Activated gamma-delta T cell treated with Interleukin-2 at 50 U/mL for 16 hours (primary cell): ENCODE measurements around the gene TMED5.
"Not testable (repeated sequence)": the region's sequence is repeated elsewhere in the genome, so short reads cannot be mapped to it uniquely, and the experiment has no call there.

Experiments used
- DNase-seq: peaks from one replicate; pipeline ENCODE4 v3.0.0-alpha.2; 2020

Gene TMED5

GRCh38 chr1:93170141-93170678 is 10.0 kb downstream of the TMED5 start:
- not testable (repeated sequence) for DNase-seq

DNA sequence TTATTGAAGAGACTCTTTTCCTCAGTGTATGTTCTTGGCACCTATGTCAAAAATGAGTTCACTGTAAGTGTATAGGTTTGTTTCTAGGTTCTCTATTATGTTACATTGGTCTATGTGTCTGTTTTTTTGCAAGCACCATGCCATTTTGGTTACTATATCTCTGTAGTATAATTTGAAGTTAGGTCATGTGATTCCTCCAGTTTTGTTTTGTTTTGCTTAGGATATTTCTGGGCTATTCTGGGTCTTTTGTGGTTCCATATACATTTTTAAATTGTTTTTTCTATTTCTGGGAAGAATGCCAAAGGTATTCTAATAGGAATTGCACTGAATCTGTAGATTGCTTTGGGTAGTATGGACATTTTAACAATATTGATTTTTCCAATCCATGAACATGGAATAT is 13.2 kb downstream of the TMED5 start:
- no peak for DNase-seq

DNA sequence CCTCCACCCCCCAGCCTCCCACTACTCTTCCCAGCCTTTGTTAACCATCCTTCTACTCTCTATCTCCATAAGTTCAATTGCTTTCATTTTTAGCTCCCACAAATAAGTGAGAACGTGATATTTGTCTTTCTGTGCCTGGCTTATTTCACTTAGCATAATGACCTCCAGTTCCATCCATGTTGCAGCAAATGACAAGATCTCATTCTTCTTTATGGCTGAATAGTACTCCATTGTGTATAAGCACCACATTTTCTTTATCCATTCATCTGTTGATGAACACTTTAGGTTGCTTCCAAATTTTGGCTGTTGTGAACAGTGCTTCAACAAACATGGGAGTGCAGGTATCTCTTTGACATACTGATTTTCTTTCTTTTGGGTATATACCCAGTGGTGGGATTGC is 14.3 kb downstream of the TMED5 start:
- DNase-seq, result not testable (repeated sequence)

GRCh38 chr1:93164816-93165215 is 15.4 kb downstream of the TMED5 start:
- DNase-seq, result no peak

GRCh38 chr1:93163314-93163713 is 16.9 kb downstream of the TMED5 start:
- not testable (repeated sequence) for DNase-seq

DNA sequence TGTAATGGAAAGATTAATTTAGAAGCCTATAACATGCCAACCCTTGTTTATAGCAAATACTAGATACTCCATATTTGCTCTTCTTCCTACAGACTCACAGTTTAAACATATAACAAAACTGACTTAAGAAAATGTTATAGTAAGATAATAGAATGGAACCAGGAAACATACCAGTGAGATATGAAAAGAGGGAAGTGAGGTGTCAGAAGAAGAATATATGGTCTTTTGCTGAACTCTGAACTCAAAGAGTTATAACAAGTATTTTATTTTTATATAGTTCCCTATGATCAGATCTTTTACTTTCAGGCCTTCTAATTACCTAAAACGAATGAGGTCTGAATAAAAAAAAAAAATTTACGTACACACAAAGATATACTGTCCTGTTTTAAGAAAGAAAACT is 20.9 kb downstream of the TMED5 start:
- DNase-seq, result no peak

DNA sequence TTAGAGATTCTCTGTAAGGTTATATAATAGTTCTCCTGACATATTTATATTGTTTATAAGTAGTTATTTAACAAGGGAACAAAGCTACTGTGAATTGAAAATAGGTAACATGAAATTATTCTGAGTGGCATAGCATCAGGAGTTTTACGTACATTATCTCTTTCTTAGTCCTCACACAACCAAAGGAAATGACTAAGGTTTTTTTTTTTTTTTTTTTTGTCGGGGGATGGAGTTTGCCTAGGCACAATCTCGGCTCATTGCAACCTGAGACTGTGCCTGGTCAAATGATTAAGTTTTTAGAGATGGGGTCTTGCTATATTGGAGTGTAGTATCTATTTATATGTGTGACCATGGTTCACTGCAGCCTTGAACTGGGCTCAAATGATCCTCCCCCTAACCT is 24.9 kb downstream of the TMED5 start:
- no peak for DNase-seq

DNA sequence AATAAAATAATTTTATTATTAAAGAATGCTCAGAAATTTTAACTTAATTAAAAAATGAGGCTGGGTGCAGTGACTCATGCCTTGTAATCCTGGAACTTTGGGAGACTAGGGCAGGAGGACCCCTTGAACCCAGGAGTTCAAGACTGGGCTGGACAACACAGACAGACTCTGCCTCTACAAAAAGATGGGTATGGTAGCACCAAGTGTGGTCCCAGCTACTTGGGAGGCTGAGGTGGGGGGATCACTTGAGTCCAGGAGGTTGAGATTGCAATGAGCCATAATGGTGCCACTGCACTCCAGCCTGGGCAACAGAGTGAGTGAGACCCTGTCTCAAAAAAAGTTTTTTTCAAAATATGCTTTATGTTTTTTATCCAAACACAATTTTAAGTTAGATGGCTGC is 25.3 kb downstream of the TMED5 start:
- no peak for DNase-seq

DNA sequence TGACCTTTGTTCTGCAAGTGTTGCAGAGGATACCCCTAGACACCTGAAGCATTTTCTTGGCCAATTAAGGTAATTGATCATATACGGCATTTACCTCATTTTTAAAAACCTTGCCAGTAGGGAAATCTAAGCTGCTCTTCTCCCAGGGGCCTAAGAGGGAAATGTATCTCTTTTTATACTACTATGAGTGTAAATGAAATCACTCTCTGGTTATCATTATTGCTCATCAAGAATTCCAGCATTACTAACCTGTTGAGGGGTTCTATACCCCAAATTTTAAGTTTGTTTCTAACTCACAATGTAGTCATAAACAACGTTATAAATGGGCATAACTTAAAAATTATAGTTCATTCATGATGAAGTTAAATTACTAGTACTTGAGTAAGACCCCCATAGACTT is 27.4 kb downstream of the TMED5 start:
- DNase-seq, result no peak

- no peak for DNase-seq
Measured at GRCh38 chr1:93151474-93151873, 28.7 kb downstream of the TMED5 start.

DNA sequence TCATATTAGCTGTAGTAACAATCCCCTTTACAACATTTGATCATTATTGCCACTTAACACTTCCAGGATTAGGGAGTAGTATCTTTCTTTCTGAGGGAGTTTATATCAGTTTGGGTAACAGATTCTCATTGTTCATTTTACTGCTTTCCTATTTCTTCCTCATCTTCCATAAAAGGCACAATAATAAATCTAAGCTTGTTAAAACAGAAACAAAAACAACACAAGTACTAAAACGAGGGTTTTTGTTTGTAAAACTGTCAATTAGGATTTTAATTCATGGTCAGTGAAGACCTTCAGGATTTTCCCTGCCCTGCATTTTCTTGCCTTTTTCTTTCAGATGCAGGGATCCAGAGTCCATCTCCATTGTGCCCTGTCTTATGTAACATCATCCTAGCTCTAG is 29.5 kb downstream of the TMED5 start:
- DNase-seq, result no peak

GRCh38 chr1:93148001-93148400 is 32.2 kb downstream of the TMED5 start:
- DNase-seq, result no peak

- DNase-seq, result no peak
Measured at GRCh38 chr1:93143769-93144168, 36.4 kb downstream of the TMED5 start.

- no peak for DNase-seq
Measured at GRCh38 chr1:93143136-93143535, 37.1 kb downstream of the TMED5 start.

- no peak for DNase-seq
Measured at GRCh38 chr1:93142161-93142560, 38.1 kb downstream of the TMED5 start.

DNA sequence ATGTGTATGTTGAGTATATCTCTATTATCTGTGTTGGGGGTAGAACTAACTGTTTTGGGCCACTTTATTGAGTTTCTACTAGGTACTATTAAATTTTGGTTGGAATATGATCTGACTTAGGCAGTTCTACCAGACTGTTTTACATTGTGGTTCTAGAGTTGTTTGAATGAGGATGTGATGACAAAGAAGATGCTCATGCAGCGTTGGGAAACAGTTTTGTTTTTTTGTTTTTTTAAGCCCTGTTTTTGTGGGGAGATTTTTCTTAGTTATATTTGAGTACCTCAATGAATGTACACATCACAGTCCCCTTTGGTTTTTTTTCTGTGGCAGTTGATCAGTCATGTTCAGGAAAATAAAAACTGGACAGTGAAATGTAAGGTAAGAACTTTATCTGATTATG is 40.1 kb downstream of the TMED5 start:
- no peak for DNase-seq

DNA sequence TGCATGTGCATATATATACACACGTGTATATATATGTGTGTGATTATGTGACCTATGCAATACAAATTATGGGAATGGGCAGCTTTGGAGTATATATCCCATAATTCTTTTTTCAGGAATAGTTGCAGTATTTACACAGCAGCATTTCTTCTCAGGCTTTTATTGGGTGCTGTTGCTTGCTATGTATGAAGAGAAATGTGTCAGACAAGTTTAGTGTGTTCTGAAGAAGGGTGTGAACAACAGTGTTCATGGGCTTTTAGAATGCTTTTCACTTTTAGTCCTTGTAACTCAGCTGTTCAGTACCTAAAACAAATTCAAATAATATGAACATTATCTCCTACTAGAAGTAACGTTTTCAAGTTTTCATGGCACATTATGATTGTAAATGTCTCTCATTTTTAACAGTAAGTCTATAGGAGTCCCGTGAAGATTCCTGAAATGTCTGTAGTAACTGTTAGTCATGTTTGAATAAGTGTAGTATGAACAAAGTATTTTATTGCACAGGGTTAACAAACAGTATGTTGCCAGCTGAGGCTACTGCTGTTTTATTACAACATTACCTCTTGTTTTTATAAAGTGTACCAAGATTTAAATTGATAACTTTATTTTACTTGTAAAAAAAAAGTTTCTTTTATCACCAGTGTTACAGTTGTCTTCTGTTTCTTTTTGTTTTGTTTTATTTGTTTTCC is 42.5 kb downstream of the TMED5 start:
- DNase-seq, result no peak

- DNase-seq, result no peak
Measured at GRCh38 chr1:93136445-93136844, 43.8 kb downstream of the TMED5 start.

DNA sequence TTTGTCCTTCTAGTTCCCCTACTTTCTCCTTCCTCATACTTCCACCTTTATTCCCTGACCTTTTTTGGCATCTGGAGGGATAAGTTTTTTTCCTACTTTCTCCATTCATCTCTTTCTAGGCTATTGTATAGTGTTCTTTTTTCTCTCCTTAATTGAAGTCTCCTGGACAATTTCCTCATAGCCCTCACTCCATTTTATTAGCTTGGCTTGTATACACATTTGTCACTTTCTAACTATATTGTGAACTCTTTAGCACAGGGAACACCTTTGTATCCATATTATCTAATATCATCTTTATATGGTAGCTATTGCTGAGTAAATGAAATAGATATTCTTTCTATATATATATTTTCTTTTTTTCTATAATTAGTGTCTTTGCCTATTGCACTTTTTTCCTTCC is 47.6 kb downstream of the TMED5 start:
- no peak for DNase-seq

DNA sequence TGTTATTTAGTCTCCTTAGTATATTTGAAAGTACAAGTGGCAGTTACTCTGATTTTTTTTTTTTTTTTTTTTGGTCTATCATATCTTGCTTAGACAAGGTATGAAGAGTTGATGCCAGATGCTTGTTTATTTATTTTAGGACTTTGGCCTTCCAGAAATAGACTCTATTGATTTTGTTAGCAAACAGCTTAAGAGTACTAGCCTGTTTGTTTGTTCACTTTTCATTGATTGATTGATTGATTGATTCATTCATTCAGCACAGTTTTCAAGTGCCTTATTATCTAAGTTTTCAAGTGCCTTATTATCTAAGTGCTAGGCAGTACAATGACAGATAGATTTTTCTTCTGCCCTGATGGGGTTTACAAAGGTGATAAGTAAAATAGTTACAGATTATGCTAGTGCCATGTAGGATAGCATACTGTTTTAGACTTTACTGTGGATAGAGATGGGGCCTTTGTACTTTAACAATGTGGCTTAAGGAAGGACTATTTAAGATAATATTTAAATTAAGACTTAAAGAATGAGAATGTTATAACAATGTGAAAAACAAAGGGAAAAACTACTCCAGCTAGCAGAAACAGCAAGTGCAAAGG is 50.6 kb downstream of the TMED5 start:
- DNase-seq, result no peak

DNA sequence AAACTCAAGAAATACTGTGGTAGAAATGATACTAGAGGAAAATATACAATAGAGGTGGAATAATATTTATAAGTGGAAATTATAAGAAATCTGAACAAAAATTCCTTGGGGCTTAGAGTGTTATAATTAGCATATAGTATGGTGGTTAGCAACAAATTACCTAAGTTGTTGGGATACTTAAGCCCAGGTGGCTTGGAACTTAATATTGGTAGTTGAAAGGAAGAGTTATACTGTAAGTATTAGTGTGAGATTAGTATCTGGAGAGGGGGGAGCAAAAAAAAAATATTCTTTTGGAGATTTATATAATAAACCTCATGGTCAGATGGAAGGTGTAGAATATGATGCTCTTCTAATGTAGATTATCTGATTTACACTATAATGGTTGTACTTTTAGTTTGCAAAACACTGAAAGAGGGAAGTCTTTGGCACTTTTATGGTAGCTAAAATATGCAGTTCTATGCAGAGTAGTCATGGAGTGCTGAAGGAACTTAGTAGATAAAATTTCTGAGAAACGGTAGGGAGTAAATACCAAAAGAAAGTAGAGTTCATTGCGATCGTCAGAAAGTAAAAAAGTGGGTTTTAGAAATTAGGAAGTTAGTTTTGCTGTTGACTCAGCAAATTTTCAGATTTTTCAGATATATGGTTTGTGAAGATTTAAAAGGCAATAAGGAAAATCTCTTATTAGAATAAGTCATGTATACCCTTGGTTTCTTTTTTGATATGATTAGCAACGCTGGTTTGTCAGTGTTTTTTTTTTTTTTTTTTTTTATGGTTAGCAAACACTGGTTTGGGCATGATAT is 55.5 kb downstream of the TMED5 start:
- DNase-seq, result no peak

- no peak for DNase-seq
Measured at GRCh38 chr1:93123201-93123783, 56.9 kb downstream of the TMED5 start.

DNA sequence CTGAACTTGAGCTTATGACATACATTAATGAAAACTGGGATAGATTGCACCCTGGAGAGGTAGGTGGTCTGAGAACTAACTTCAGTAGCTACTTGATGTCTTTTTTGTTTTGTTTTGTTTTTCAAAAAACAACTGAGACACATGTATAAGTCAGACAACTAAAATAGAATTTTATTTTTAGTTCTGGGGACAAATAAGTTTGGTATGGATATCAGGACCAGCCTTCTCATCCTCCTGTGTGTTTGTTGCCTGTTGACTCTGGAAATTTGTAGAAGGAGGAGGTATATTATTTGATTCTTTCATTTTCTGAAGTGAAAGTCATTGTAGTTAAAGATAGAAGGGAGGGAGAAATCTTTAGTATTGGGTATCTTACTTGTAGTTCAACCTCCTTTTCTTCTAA is 59.6 kb downstream of the TMED5 start:
- DNase-seq, result no peak

GRCh38 chr1:93114391-93114790 is 65.8 kb downstream of the TMED5 start:
- DNase-seq, result no peak
